Liver (tissue), 9 donors: ENCODE results near the gene SLC25A21. TPM values are rescaled to one million over a fixed set of nuclear protein-coding genes. Genes with fewer than 3 reads are reported as not detected.

Experiments
- DNase-seq: peaks from one replicate; pipeline ENCODE4 v3.0.0-alpha.2; 2017; ENCODE audit warnings: low spot score
- H3K27ac ChIP-seq, 2 donors: one replicate each; pipeline ENCODE4 v1.7.0; 2013; ENCODE audit warnings: inconsistent platforms in 2 of 2, low read length in 2 of 2, control low read depth in 1 of 2, low read depth in 1 of 2, mild to moderate bottlenecking in 1 of 2
- H3K27me3 ChIP-seq, 4 donors: one replicate each; pipeline versions ENCODE4 v1.6.1 to v1.7.0; 2013; ENCODE audit warnings: low read length in 3 of 4, inconsistent platforms in 1 of 4, mild to moderate bottlenecking in 1 of 4, moderate library complexity in 1 of 4; ENCODE audit not compliant: control insufficient read depth in 4 of 4, insufficient read depth in 4 of 4
- H3K36me3 ChIP-seq, 4 donors: one replicate each; pipeline versions ENCODE4 v1.6.1 to v1.7.0; 2013; ENCODE audit warnings: low read length in 3 of 4, mild to moderate bottlenecking in 3 of 4, low read depth in 1 of 4, moderate library complexity in 1 of 4; ENCODE audit not compliant: control insufficient read depth in 4 of 4, insufficient read depth in 3 of 4
- H3K4me1 ChIP-seq, 4 donors: one replicate each; pipeline versions ENCODE4 v1.6.1 to v1.7.0; 2013; ENCODE audit warnings: low read length in 3 of 4, mild to moderate bottlenecking in 3 of 4, moderate library complexity in 1 of 4; ENCODE audit not compliant: control insufficient read depth in 4 of 4, insufficient read depth in 4 of 4
- H3K4me3 ChIP-seq, 3 donors: one replicate each; pipeline versions ENCODE4 v1.6.1 to v1.7.0; 2013; ENCODE audit warnings: low read length in 3 of 3, control low read depth in 1 of 3, low read depth in 1 of 3, mild to moderate bottlenecking in 1 of 3
- H3K9ac ChIP-seq, 2 donors: one replicate each; pipeline ENCODE4 v1.7.0; 2013; ENCODE audit warnings: low read length in 2 of 2, mild to moderate bottlenecking in 2 of 2, moderate library complexity in 2 of 2, control low read depth in 1 of 2, low read depth in 1 of 2
- H3K9me3 ChIP-seq, 4 donors: one replicate each; pipeline versions ENCODE4 v1.6.1 to v1.7.0; 2013; ENCODE audit warnings: low read length in 3 of 4; ENCODE audit not compliant: control insufficient read depth in 4 of 4
- ATF3 ChIP-seq: IDR thresholded peaks from 2 replicates; pipeline ENCODE4 v1.6.1; 2016; ENCODE audit warnings: antibody characterized with exemption
- FOXA1 ChIP-seq: IDR thresholded peaks from 2 replicates; pipeline ENCODE4 v1.6.1; 2016; ENCODE audit warnings: antibody characterized with exemption
- FOXA2 ChIP-seq: IDR thresholded peaks from 2 replicates; pipeline ENCODE4 v1.6.1; 2016; ENCODE audit warnings: antibody characterized with exemption
- GABPA ChIP-seq, 2 donors: IDR thresholded peaks in 1 of 2; conservative IDR thresholded peaks in 1 of 2; 2 replicates each; pipeline ENCODE4 v1.6.1; 2016; ENCODE audit warnings: antibody characterized with exemption in 2 of 2, mild to moderate bottlenecking in 1 of 2, moderate library complexity in 1 of 2
- HNF4G ChIP-seq: IDR thresholded peaks from 2 replicates; pipeline ENCODE4 v1.6.1; 2016; ENCODE audit warnings: antibody characterized with exemption
- JUND ChIP-seq, 2 donors: IDR thresholded peaks; 2 replicates each; pipeline ENCODE4 v1.6.1; 2016; ENCODE audit warnings: antibody characterized with exemption in 2 of 2
- MAX ChIP-seq: IDR thresholded peaks from 2 replicates; pipeline ENCODE4 v1.6.1; 2016; ENCODE audit warnings: antibody characterized with exemption
- NR2F2 ChIP-seq: IDR thresholded peaks from 2 replicates; pipeline ENCODE4 v1.6.1; 2016; ENCODE audit warnings: antibody characterized with exemption
- RAD21 ChIP-seq, 2 donors: IDR thresholded peaks; 2 replicates each; pipeline ENCODE4 v1.6.1; 2016; ENCODE audit warnings: antibody characterized with exemption in 2 of 2, mild to moderate bottlenecking in 2 of 2
- REST ChIP-seq: IDR thresholded peaks from 2 replicates; pipeline ENCODE4 v1.6.1; 2016; ENCODE audit warnings: antibody characterized with exemption, mild to moderate bottlenecking
- RXRA ChIP-seq, 2 donors: IDR thresholded peaks; 2 replicates each; pipeline ENCODE4 v1.6.1; 2017 to 2018; ENCODE audit warnings: antibody characterized with exemption in 2 of 2, mild to moderate bottlenecking in 1 of 2
- SP1 ChIP-seq: IDR thresholded peaks from 2 replicates; pipeline ENCODE4 v1.6.1; 2018; ENCODE audit warnings: antibody characterized with exemption, mild to moderate bottlenecking
- ZBTB33 ChIP-seq: IDR thresholded peaks from 2 replicates; pipeline ENCODE4 v1.6.1; 2016; ENCODE audit warnings: antibody characterized with exemption
- WGBS: extraction: QIAGEN DNeasy Blood & Tissue Kit; methylation state at CpG from one replicate; pipeline ENCODE4 v1.1.7; 2013; 5-methylcytosine and 5-hydroxymethylcytosine counted together
- polyA plus RNA-seq, 2 donors: library from polyadenylated mRNA; stranded (reverse) in 1 of 2; unstranded in 1 of 2; fragments of 200-250 nt in 1 of 2; fragments of >200 nt in 1 of 2; fragmentation: Nextera tagmentation in 1 of 2; extraction: Ambion mirVana in 1 of 2; gene quantifications; one replicate each; pipeline versions ENCODE4 v1.2.1 to v1.2.3, GENCODE V29; 2013 to 2015
- total RNA-seq, 2 donors: library from RNA; depleted of rRNA; stranded (reverse); fragments of >200 nt; gene quantifications; one replicate each; pipeline ENCODE4 v1.2.3, GENCODE V29; 2014
- donor health status: healthy.
- donor health status: healthy.
- donor health status: healthy.
- donor health status: healthy.
- donor health status: healthy.

SLC25A21 gene
- total and polyA plus RNA-seq, 4 donors: 0.13 to 24.3 (median 0.23) TPM

GRCh38 chr14:37035401-37035800 lies 137.0 kb downstream of the SLC25A21 start:
- Histone ChIP-seq H3K9ac (no peak overlapping the region), H3K27me3 (no peaks in the 10 kb centered on the region), H3K4me1 (no peaks in the 10 kb centered on the region), H3K27ac (no peak overlapping the region), H3K36me3 (no peaks in the 10 kb centered on the region), H3K9me3 (no peaks in the 10 kb centered on the region), H3K4me3 (no peak overlapping the region)
- 87% methylated on average over 2 of the region's 2 CpGs for WGBS
- no peak for TF ChIP-seq FOXA1
- no peak for TF ChIP-seq REST
- no peak for TF ChIP-seq ATF3
- TF ChIP-seq RXRA (IDR thresholded peaks at IDR 0.05): no peak
- no peak for TF ChIP-seq ZBTB33
- no peak for TF ChIP-seq NR2F2
- no peak for TF ChIP-seq HNF4G
- TF ChIP-seq MAX: no peak
- no peak for TF ChIP-seq JUND (IDR thresholded peaks at IDR 0.05)
- no peak for TF ChIP-seq FOXA2
- no peak for TF ChIP-seq RAD21 (IDR thresholded peaks at IDR 0.05)
- TF ChIP-seq SP1: no peak
- no peak for DNase-seq

GRCh38 chr14:37034410-37035285 lies 137.8 kb downstream of the SLC25A21 start:
- H3K27ac ChIP-seq: no peak overlapping the region
- no peak for DNase-seq
- WGBS: 87% methylated on average over 11 of the region's 11 CpGs

More at GRCh38 chr14:37034410-37035285, 137.8 kb downstream of the SLC25A21 start:
- Histone ChIP-seq H3K4me1 (no peaks in the 10 kb centered on the region), H3K36me3 (no peaks in the 10 kb centered on the region), H3K9me3 (no peaks in the 10 kb centered on the region), H3K27me3 (no peaks in the 10 kb centered on the region), H3K4me3 (no peak overlapping the region), H3K9ac (no peak overlapping the region)
- no peak for TF ChIP-seq GABPA (IDR thresholded peaks at IDR 0.05 in 1 of 2, conservative IDR thresholded peaks at IDR 0.05 in 1 of 2)
